ENCODE data around the gene RAB30.
A peak's percentile ranks its signal among the peaks of the same experiment; 100 is the strongest.

The RAB30 gene

GRCh38 chr11:83007909-83008580, 63.7 kb downstream of the RAB30 start:
- no peak for DNase-seq

- DNase-seq, result no peak
Measured at GRCh38 chr11:83007477-83007876, 64.2 kb downstream of the RAB30 start.

GRCh38 chr11:83006877-83007330, 64.8 kb downstream of the RAB30 start:
- DNase-seq, result peak in 1 of 2 donors; percentile 29

GRCh38 chr11:83004746-83005556, 66.7 kb downstream of the RAB30 start:
- peak in 1 of 2 donors; percentile 12 for DNase-seq

GRCh38 chr11:83002522-83002921, 69.2 kb downstream of the RAB30 start:
- DNase-seq, result no peak

GRCh38 chr11:83002053-83002452, 69.6 kb downstream of the RAB30 start:
- peak; percentile 22 to 32 for DNase-seq

- no peak for DNase-seq
Measured at GRCh38 chr11:83000381-83000780, 71.3 kb downstream of the RAB30 start.

- DNase-seq, result no peak
Measured at GRCh38 chr11:82999232-82999631, 72.5 kb downstream of the RAB30 start.

GRCh38 chr11:82998697-82999096, 73.0 kb downstream of the RAB30 start:
- no peak for DNase-seq

GRCh38 chr11:82996966-82997606, 74.6 kb downstream of the RAB30 start:
- DNase-seq, result peak in 1 of 2 donors; percentile 35

GRCh38 chr11:82995754-82996398, 75.8 kb downstream of the RAB30 start:
- DNase-seq, result peak; percentile 28 to 34

- DNase-seq, result no peak
Measured at GRCh38 chr11:82995235-82995634, 76.5 kb downstream of the RAB30 start.

GRCh38 chr11:82994604-82995230, 77.0 kb downstream of the RAB30 start:
- no peak for DNase-seq

- DNase-seq, result no peak
Measured at GRCh38 chr11:82992223-82992622, 79.5 kb downstream of the RAB30 start.

- DNase-seq, result no peak
Measured at GRCh38 chr11:82989628-82990404, 81.9 kb downstream of the RAB30 start.

- no peak for DNase-seq
Measured at GRCh38 chr11:82988936-82989627, 82.6 kb downstream of the RAB30 start.

GRCh38 chr11:82987997-82988396, 83.7 kb downstream of the RAB30 start:
- DNase-seq, result no peak

GRCh38 chr11:82986446-82986845, 85.3 kb downstream of the RAB30 start:
- no peak for DNase-seq

- no peak for DNase-seq
Measured at GRCh38 chr11:82981852-82982251, 89.8 kb downstream of the RAB30 start.

- no peak for DNase-seq
Measured at GRCh38 chr11:82980947-82981346, 90.8 kb downstream of the RAB30 start.

- DNase-seq, result no peak
Measured at GRCh38 chr11:82980292-82980691, 91.4 kb downstream of the RAB30 start.

All from stimulated activated CD4-positive, alpha-beta T cell treated with anti-CD3 and anti-CD28 coated beads, Interleukin-2, amount 100 ng/mL, for 24 hours (primary cell).